PC-3 (cell line): Measurements from ENCODE around the gene NAT16.

Source experiments
- EZH2 ChIP-seq: fragments of 300-600 bp; sonication (generic); IDR thresholded peaks from one replicate; pipeline ENCODE4 v1.6.1; 2017; ENCODE audit warnings: antibody characterized with exemption, mild to moderate bottlenecking, low read length; ENCODE audit not compliant: unreplicated experiment
- TF ChIP-seq, protein P1 (sequence below): fragments of 300-600 bp; sonication (generic); conservative IDR thresholded peaks from 2 replicates; pipeline ENCODE4 v1.5.1; 2017; ENCODE audit warnings: antibody characterized with exemption, low read depth, mild to moderate bottlenecking, low read length

DNA sequence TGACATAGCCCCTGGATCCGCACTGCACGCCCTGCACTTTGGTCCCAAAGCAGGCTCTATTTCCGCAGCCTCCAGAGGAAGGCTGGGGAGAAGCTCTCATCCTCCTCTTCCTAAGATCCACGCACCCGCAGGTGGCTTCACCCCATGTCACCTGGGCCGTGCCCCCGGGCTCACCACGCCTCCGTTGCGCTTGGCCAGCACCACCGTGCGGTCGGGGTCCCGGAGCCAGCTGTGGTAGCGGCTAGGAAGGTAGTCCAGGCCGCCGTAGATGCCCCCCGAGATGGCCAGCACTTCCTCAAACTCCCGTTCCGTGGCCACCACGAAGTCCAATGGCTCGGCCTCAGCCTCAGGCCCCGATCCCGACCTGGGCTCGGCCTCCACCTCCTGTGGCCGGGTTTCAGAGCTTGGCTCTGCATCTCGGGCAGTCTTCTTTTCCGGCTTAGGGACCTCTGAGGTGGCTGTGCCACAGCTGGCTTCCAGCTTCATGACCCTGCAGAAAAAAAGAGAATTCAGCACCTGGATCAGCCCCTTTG, 5.7 kb downstream of the NAT16 start:
- TF ChIP-seq, protein P1, sequence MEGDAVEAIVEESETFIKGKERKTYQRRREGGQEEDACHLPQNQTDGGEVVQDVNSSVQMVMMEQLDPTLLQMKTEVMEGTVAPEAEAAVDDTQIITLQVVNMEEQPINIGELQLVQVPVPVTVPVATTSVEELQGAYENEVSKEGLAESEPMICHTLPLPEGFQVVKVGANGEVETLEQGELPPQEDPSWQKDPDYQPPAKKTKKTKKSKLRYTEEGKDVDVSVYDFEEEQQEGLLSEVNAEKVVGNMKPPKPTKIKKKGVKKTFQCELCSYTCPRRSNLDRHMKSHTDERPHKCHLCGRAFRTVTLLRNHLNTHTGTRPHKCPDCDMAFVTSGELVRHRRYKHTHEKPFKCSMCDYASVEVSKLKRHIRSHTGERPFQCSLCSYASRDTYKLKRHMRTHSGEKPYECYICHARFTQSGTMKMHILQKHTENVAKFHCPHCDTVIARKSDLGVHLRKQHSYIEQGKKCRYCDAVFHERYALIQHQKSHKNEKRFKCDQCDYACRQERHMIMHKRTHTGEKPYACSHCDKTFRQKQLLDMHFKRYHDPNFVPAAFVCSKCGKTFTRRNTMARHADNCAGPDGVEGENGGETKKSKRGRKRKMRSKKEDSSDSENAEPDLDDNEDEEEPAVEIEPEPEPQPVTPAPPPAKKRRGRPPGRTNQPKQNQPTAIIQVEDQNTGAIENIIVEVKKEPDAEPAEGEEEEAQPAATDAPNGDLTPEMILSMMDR: no peak
- no peak for TF ChIP-seq EZH2
